GM19372 (cell line): ENCODE measurements around the gene MON2.
"Not testable (repeated sequence)": the region's sequence is repeated elsewhere in the genome, so short reads cannot be mapped to it uniquely, and the experiment has no call there.

ENCODE experiments used
- ATAC-seq: cut with Tn5 transposase; IDR thresholded peaks from one replicate; pipeline ENCODE4 v1.9.1; 2021; ENCODE audit warnings: mild to moderate bottlenecking, low read depth, moderate library complexity; ENCODE audit not compliant: unreplicated experiment

MON2 gene

GRCh38 chr12:62472472-62472871 is 5.8 kb downstream of the MON2 start:
- ATAC-seq: no peak

- ATAC-seq: no peak
These were observed 15.4 kb downstream of the MON2 start for GRCh38 chr12:62481843-62482540.

GRCh38 chr12:62482769-62483168 is 16.1 kb downstream of the MON2 start:
- ATAC-seq: no peak

DNA sequence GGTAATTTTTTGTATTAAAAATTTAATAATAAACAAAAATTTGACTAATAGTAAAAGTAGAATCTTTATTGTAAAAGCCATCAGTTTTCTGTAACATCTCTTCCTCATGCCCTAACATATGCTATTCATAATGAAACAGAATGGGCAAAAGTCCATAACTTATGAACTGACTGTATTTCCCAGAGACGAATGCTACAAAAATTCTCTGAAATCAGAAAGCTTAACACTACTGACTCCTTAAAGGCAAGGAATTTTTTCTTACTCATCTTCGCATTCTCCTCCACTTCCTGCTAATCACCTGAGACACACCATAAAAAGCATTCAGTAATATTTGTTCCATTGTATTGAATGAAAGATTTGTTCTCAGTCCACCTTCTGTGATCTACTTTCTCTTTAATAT is 17.6 kb downstream of the MON2 start:
- ATAC-seq: no peak

DNA sequence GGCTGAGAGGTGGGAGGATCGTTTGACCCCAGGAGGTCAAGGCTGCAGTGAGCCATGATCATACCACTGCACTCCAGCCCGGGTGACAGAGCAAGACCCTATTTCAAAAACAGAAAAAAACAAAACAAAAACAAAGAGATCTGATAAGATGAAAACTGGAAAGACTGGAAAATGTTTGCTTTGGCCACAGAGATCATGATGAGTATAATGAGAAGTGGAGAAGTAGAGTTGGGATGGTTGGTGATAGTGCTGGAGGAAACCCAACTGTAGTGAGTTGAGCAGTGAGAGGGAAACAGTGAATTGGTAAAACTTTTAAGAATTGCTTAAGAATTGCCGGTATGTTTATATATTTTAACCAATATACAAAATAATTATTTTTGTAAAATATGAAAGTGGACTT is 39.2 kb downstream of the MON2 start:
- no peak for ATAC-seq

GRCh38 chr12:62512901-62513300 is 46.3 kb downstream of the MON2 start:
- no peak for ATAC-seq

GRCh38 chr12:62514080-62514479 is 47.5 kb downstream of the MON2 start:
- not testable (repeated sequence) for ATAC-seq

GRCh38 chr12:62516927-62517326 is 50.3 kb downstream of the MON2 start:
- ATAC-seq: no peak

- no peak for ATAC-seq
These were observed 51.3 kb downstream of the MON2 start for GRCh38 chr12:62517887-62518286.

DNA sequence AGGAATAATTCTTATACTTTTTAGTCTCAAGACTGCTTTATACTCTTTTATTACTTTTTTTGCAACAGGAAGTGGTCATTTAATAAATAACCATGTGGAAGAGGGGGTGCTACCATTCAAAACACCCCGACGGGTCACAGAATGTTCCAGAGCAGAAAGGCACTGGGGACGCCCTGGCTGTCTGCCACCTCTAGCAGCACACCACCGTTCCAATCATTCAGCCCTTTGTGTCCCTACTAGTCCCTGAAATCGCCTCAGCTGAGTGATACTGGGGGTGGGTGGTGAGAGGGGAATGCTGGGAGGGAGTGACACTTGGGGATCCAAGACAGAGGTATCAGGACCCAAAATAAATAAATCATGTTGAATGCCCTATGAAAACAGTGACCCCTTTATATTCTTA is 52.4 kb downstream of the MON2 start:
- ATAC-seq: no peak

- ATAC-seq: no peak
These were observed 53.7 kb downstream of the MON2 start for GRCh38 chr12:62520361-62520760.

DNA sequence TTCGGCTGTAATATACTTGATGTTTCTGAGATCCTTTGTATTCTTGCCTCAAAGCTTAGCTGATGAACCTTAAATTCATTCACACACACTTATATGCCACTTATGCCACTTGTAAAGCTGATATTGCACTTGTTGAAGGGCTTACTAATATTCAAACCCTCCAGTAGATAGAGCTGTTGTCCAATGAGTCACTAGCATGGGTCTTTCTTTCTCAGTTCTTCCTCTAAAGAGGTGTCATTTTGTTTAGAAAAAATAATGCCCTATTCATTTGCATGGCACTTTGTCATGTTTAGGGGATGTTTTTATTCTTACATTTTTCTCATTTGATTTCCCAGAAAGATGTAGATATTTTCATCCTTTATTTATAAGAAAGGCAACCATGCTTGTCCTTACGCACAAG is 56.4 kb downstream of the MON2 start:
- no peak for ATAC-seq

GRCh38 chr12:62523619-62524018 is 57.0 kb downstream of the MON2 start:
- no peak for ATAC-seq

- no peak for ATAC-seq
These were observed 58.6 kb downstream of the MON2 start for GRCh38 chr12:62525271-62525670.

GRCh38 chr12:62530596-62530995 is 64.0 kb downstream of the MON2 start:
- no peak for ATAC-seq

GRCh38 chr12:62532333-62532732 is 65.7 kb downstream of the MON2 start:
- ATAC-seq: no peak

DNA sequence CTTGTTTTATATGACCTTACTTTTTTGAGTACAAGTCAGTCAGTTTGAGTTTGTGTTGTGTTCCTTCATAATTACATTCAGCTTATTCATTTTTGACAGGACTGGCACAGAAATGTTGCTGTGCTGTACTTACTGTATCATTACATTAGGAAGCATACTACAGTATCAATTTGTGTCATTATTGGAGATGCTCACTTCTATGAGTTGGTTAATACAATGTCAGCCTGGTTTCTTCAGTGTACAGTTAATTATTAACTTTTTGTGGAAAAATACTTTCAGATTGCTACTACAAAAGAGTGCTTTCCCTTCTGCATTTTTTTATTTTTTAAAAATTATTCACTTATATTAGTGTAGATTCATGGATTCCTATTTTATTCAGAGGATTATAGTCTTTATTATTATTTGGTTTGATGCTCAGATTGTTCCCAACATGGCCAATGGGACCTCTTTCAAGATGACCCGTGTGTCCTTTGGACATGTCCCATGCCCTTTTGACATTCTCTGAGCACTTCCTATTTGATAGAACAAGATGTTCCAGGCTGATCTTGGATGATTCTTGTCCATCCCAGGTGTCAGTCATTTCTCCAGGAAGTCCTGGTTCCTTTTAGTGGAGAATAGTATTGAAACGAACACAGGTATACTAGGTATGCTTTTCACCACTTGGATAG is 66.6 kb downstream of the MON2 start:
- ATAC-seq: peak; percentile 47

GRCh38 chr12:62533755-62534107 is 67.1 kb downstream of the MON2 start:
- ATAC-seq: peak; percentile 74

DNA sequence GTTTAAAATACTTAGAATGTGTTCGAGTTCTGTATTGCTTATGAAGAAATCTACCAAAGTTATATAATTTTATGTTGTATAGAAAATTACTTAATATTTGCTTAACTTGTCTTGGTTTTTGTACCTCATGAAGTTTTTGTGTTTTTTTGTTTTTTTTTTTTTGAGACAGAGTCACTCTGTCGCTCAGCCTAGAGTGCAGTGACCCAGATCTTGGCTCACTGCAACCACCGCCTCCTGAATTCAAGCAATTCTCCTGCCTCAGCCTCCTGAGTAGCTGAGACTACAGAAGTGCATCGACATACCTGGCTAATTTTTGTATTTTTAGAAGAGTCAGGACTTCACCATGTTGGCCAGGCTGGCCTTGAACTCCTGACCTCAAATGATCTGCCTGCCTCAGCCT is 69.9 kb downstream of the MON2 start:
- no peak for ATAC-seq

DNA sequence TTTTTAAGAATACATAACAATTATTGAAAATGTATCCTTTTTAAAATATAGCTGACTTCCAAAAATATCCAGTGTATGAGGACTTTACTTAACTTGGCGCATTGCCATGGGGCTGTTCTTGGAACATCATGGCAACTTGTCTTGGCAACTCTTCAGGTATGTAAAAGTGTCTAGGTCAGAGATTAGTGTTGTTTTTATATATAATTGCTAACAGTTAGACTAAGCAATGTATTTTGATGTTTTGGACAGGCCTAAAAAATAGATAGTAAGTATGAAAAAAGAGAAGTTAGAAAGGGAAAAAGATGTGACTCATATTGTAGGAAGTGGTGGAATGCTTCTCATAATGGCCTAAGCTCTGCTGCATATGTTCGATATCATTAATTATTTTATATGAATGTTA is 70.9 kb downstream of the MON2 start:
- ATAC-seq: no peak

DNA sequence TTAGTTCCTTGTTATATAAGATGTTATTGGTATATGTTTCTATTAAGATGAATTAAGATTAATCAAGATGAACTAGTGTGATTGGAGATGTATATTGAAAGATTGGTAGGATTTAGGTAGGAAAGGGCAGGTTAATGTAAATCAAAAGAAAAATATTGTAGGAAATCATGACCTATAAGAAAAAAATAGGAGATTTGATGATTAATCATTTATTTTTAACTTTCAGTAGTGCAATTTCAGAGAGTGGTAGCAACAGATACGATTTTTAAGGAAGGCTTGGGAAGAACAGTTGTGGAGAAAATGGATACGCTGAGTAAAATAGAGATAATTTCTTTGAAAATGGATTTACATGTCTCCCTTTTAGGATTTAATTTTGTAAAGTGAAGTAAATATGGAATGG is 73.7 kb downstream of the MON2 start:
- ATAC-seq: no peak

GRCh38 chr12:62542814-62543213 is 76.2 kb downstream of the MON2 start:
- ATAC-seq: no peak
